ENCODE measurements around the gene TATDN3. TPM values are rescaled to one million over a fixed set of nuclear protein-coding genes. Genes with fewer than 3 reads are reported as not detected.
A peak's percentile ranks its signal among the peaks of the same experiment; 100 is the strongest.

Gene TATDN3
- total and polyA plus RNA-seq, 12 donors, result 12.9 to 38.8 (median 24.2) TPM

- ATAC-seq (no peak), DNase-seq (no peak)
- intact Hi-C loops (cut with DNase I), result no loop called here
- no peak within 1 kb of the TSS for H3K4me3 ChIP-seq
- H3K9me3 ChIP-seq, result peaks cover 0 to 6% (median 0%) of the 10 kb centered on the region in 11 donors
- TF ChIP-seq CTCF (IDR thresholded peaks at IDR 0.05), result no peak
- H3K27ac ChIP-seq, result no peak within 1 kb of the TSS
- WGBS, 2 donors, result 93 to 97% methylated on average over 4 of the region's 4 CpGs
- no peaks in the 10 kb centered on the region for H3K4me1 ChIP-seq
- no peaks in the 10 kb centered on the region for H3K27me3 ChIP-seq
- no peaks in the 10 kb centered on the region for H3K36me3 ChIP-seq
These were observed 55.9 kb downstream of the TATDN3 start, which contains the start of gene SPATA45 for GRCh38 chr1:212847549-212847948. SPATA45 (minus strand) TSS chr1:212847649; CDS start chr1:212836149, 11,500 bp downstream.

GRCh38 chr1:212852105-212852688 lies 60.5 kb downstream of the TATDN3 start:
- intact Hi-C loops (cut with DNase I), result no loop called here
- no peak for DNase-seq
- Histone ChIP-seq H3K4me1 (peaks cover 0 to 8% (median 5%) of the 10 kb centered on the region in 9 donors), H3K27me3 (no peaks in the 10 kb centered on the region), H3K4me3 (no peak overlapping the region), H3K9me3 (no peaks in the 10 kb centered on the region), H3K36me3 (peaks cover 0 to 2% (median 0%) of the 10 kb centered on the region in 9 donors), H3K27ac (no peak overlapping the region)
- WGBS, 2 donors, result 80 to 95% methylated on average over 5 of the region's 5 CpGs
- no peak for TF ChIP-seq CTCF (IDR thresholded peaks at IDR 0.05)
- ATAC-seq, result no peak

GRCh38 chr1:212853658-212854057 lies 62.0 kb downstream of the TATDN3 start:
- WGBS, 2 donors, result 87 to 90% methylated on average over 5 of the region's 5 CpGs

GRCh38 chr1:212856755-212857154 lies 65.1 kb downstream of the TATDN3 start:
- intact Hi-C loops (cut with DNase I), result loop anchor here in 1 of 10 donors (5.0 kb wide), 1 partner anchor 64 kb away; the partner anchor contains the start of genes NSL1 and TATDN3
- DNase-seq (no peak), ATAC-seq (no peak)
- H3K27me3 ChIP-seq, result no peaks in the 10 kb centered on the region
- TF ChIP-seq CTCF (IDR thresholded peaks at IDR 0.05), result no peak
- WGBS, 2 donors, result 90 to 93% methylated on average over 16 of the region's 16 CpGs
- H3K4me1 ChIP-seq, result peaks cover 3 to 41% (median 29%) of the 10 kb centered on the region in 9 donors
- H3K36me3 ChIP-seq, result peaks cover 0 to 2% (median 0%) of the 10 kb centered on the region in 9 donors
- no peak overlapping the region for H3K27ac ChIP-seq
- H3K4me3 ChIP-seq, result peak overlapping the region in 5 of 10 donors; percentile 73 to 99 (median 90)
- H3K9me3 ChIP-seq, result no peaks in the 10 kb centered on the region

More at GRCh38 chr1:212853658-212854057, 62.0 kb downstream of the TATDN3 start:
- Histone ChIP-seq H3K27me3 (no peaks in the 10 kb centered on the region), H3K9me3 (no peaks in the 10 kb centered on the region), H3K36me3 (peaks cover 0 to 2% (median 0%) of the 10 kb centered on the region in 9 donors), H3K4me3 (no peak overlapping the region), H3K4me1 (peaks cover 0 to 13% (median 9%) of the 10 kb centered on the region in 9 donors), H3K27ac (no peak overlapping the region)
- intact Hi-C loops (cut with DNase I), result no loop called here
- no peak for DNase-seq
- no peak for TF ChIP-seq CTCF (IDR thresholded peaks at IDR 0.05)
- ATAC-seq, result no peak
